GM23248 (cell line): ENCODE measurements around the gene ACVR1C. TPM values are rescaled to one million over a fixed set of nuclear protein-coding genes. Genes with fewer than 3 reads are reported as not detected.

ENCODE experiments used
- DNase-seq: peaks from one replicate; pipeline ENCODE4 v3.0.0-alpha.2; 2015
- H2AFZ ChIP-seq: fragments of 200-600 bp; sonication (generic); 2 replicates; pipeline ENCODE4 v1.6.1; 2016; ENCODE audit warnings: antibody characterized with exemption
- H3F3A ChIP-seq: fragments of 200-600 bp; sonication (generic); 2 replicates; pipeline ENCODE4 v1.6.1; 2016; ENCODE audit warnings: mild to moderate bottlenecking, antibody characterized with exemption, mixed run types; ENCODE audit not compliant: insufficient read depth
- H3K27ac ChIP-seq: fragments of 200-600 bp; sonication (generic); 2 replicates; pipeline ENCODE4 v1.5.1; 2016; ENCODE audit warnings: mild to moderate bottlenecking
- H3K27me3 ChIP-seq: fragments of 200-600 bp; sonication (generic); replicated peaks from 2 replicates; pipeline ENCODE4 v1.6.1; 2016; ENCODE audit warnings: mild to moderate bottlenecking; ENCODE audit not compliant: insufficient read depth
- H3K36me3 ChIP-seq: fragments of 200-600 bp; sonication (generic); 2 replicates; pipeline ENCODE4 v1.6.1; 2016; ENCODE audit warnings: low read depth, mild to moderate bottlenecking
- H3K4me1 ChIP-seq: fragments of 200-600 bp; sonication (generic); 2 replicates; pipeline ENCODE4 v1.6.1; 2016; ENCODE audit warnings: mild to moderate bottlenecking; ENCODE audit not compliant: insufficient read depth
- H3K4me2 ChIP-seq: fragments of 200-600 bp; sonication (generic); one replicate; pipeline ENCODE4 v1.6.1; 2016; ENCODE audit warnings: mild to moderate bottlenecking; ENCODE audit not compliant: unreplicated experiment
- H3K4me3 ChIP-seq: fragments of 200-600 bp; sonication (generic); 2 replicates; pipeline ENCODE4 v1.5.1; 2016; ENCODE audit warnings: mild to moderate bottlenecking
- H3K79me2 ChIP-seq: fragments of 200-600 bp; sonication (generic); 2 replicates; pipeline ENCODE4 v1.6.1; 2016; ENCODE audit warnings: mild to moderate bottlenecking; ENCODE audit not compliant: insufficient read depth
- H3K9ac ChIP-seq: fragments of 200-600 bp; sonication (generic); 2 replicates; pipeline ENCODE4 v1.6.1; 2016; ENCODE audit warnings: mild to moderate bottlenecking
- H3K9me2 ChIP-seq: fragments of 200-600 bp; sonication (generic); 2 replicates; pipeline ENCODE4 v1.6.1; 2016; ENCODE audit warnings: mixed run types, mild to moderate bottlenecking, moderate library complexity; ENCODE audit not compliant: insufficient read depth
- H3K9me3 ChIP-seq: fragments of 200-600 bp; sonication (generic); one replicate; pipeline ENCODE4 v1.6.1; 2017; ENCODE audit warnings: low read depth
- H4K20me1 ChIP-seq: fragments of 200-600 bp; sonication (generic); 2 replicates; pipeline ENCODE4 v1.6.0; 2016; ENCODE audit not compliant: insufficient read depth
- EZH2 ChIP-seq: fragments of 200-600 bp; sonication (generic); IDR thresholded peaks from 2 replicates; pipeline ENCODE4 v1.6.1; 2018; ENCODE audit warnings: antibody characterized with exemption, mild to moderate bottlenecking; ENCODE audit not compliant: insufficient read depth, poor library complexity, severe bottlenecking
- EZH2phosphoT487 ChIP-seq: fragments of 200-600 bp; sonication (generic); IDR thresholded peaks from 2 replicates; pipeline ENCODE4 v1.6.1; 2018; ENCODE audit warnings: antibody characterized with exemption, moderate library complexity, mild to moderate bottlenecking, low read depth; ENCODE audit not compliant: insufficient read depth
- WGBS, 2 experiments: methylation state at CpG; one replicate each; pipeline ENCODE4 v1.1.6; 2015 to 2017; ENCODE audit warnings: low lambda C conversion rate in 2 of 2, low coverage in 1 of 2; ENCODE audit errors: missing lambda C conversion rate in 2 of 2; 5-methylcytosine and 5-hydroxymethylcytosine counted together
- in situ Hi-C: fragments of 300-500 bp; cut with MboI; formaldehyde crosslinking; loops from 2 replicates; pipeline ENCODE4 v1.15.0; 2020
- polyA plus RNA-seq: library from polyadenylated mRNA; unstranded; fragments of >200 nt; fragmentation: Nextera tagmentation; extraction: Ambion mirVana; gene quantifications from 2 replicates; pipeline ENCODE4 v1.2.1, GENCODE V29; 2016
- total RNA-seq: library from RNA; depleted of rRNA; stranded (reverse); fragments of >200 nt; shearing (Covaris generic); gene quantifications from 2 replicates; pipeline ENCODE4 v1.2.3, GENCODE V29; 2014; rRNA removed

Gene ACVR1C
- under 0.01 and 0.32 TPM in 2 replicates for total RNA-seq
- 0.05 TPM in 1 of 2 replicates, not detected in the other for polyA plus RNA-seq

GRCh38 chr2:157628477-157629415, at the start of gene ACVR1C:
TSS of gene ACVR1C (minus strand) at chr2:157628864. CDS start at chr2:157628644, 220 bp downstream.
- WGBS, 2 experiments: 1 to 2% methylated on average over 45 to 70 of the region's 79 CpGs
- H3K27ac ChIP-seq: no peak within 1 kb of the TSS
- H3K79me2 ChIP-seq: no peaks in the 10 kb centered on the region
- H4K20me1 ChIP-seq: no peaks in the 10 kb centered on the region
- no peaks in the 10 kb centered on the region for H3K9me2 ChIP-seq
- no peaks in the 10 kb centered on the region for H3K9me3 ChIP-seq
- 0 out of 2 replicates have a peak, but pooled peaks cover 7% of the 10 kb centered on the region for H3K4me1 ChIP-seq
- no peak for TF ChIP-seq EZH2phosphoT487
- no peak for TF ChIP-seq EZH2
- peak within 1 kb of the TSS; percentile 90 for H2AFZ ChIP-seq
- in situ Hi-C loops: no loop called here
- peak within 1 kb of the TSS; percentile 47 for H3K9ac ChIP-seq
- no peaks in the 10 kb centered on the region for H3K36me3 ChIP-seq
- H3K4me3 ChIP-seq: peak within 1 kb of the TSS; percentile 77
- H3K27me3 ChIP-seq: 0 out of 2 replicates have a peak, but pooled peaks cover 5% of the 10 kb centered on the region
- peak within 1 kb of the TSS; percentile 93 for H3K4me2 ChIP-seq
- peak; percentile 79 for DNase-seq
- H3F3A ChIP-seq: peaks cover 7% of the 10 kb centered on the region; the same call in 1 of the 2 replicates

- Histone ChIP-seq H3K27ac (no peak overlapping the region), H3K79me2 (no peaks in the 10 kb centered on the region), H3K9ac (no peak overlapping the region)
Observed at GRCh38 chr2:157677941-157678340, 49.3 kb upstream of the ACVR1C start.

GRCh38 chr2:157672129-157672528, 43.5 kb upstream of the ACVR1C start:
- Histone ChIP-seq H3K79me2 (no peaks in the 10 kb centered on the region), H3K36me3 (no peaks in the 10 kb centered on the region), H3K9me2 (no peaks in the 10 kb centered on the region), H3K27ac (no peak overlapping the region), H3K4me1 (no peaks in the 10 kb centered on the region), H2AFZ (no peak overlapping the region), H3K27me3 (no peaks in the 10 kb centered on the region), H4K20me1 (no peaks in the 10 kb centered on the region), H3K4me3 (no peak overlapping the region), H3F3A (no peaks in the 10 kb centered on the region), H3K4me2 (no peak overlapping the region), H3K9ac (no peak overlapping the region), H3K9me3 (no peaks in the 10 kb centered on the region)
- in situ Hi-C loops: no loop called here
- DNase-seq: no peak
- TF ChIP-seq EZH2phosphoT487: no peak
- TF ChIP-seq EZH2: no peak
- 91 to 96% methylated on average over 10 of the region's 10 CpGs for WGBS, 2 experiments

More at GRCh38 chr2:157677941-157678340, 49.3 kb upstream of the ACVR1C start:
- Histone ChIP-seq H3K9me3 (no peaks in the 10 kb centered on the region), H3K4me1 (no peaks in the 10 kb centered on the region), H3K9me2 (no peaks in the 10 kb centered on the region), H4K20me1 (no peaks in the 10 kb centered on the region), H3F3A (no peaks in the 10 kb centered on the region), H2AFZ (no peak overlapping the region), H3K4me3 (no peak overlapping the region), H3K4me2 (no peak overlapping the region), H3K27me3 (no peaks in the 10 kb centered on the region), H3K36me3 (no peaks in the 10 kb centered on the region)
- TF ChIP-seq EZH2phosphoT487 (no peak), EZH2 (no peak)
- in situ Hi-C loops: no loop called here
- DNase-seq: no peak

GRCh38 chr2:157662401-157662800, 33.7 kb upstream of the ACVR1C start:
- in situ Hi-C loops: no loop called here
- H3K4me1 ChIP-seq: no peaks in the 10 kb centered on the region
- H3K9ac ChIP-seq: no peak overlapping the region
- no peak for TF ChIP-seq EZH2
- TF ChIP-seq EZH2phosphoT487: no peak
- H3K27ac ChIP-seq: no peak overlapping the region
- H3K36me3 ChIP-seq: no peaks in the 10 kb centered on the region
- WGBS, 2 experiments: 89 to 91% methylated on average over 1 of the region's 1 CpG
- H4K20me1 ChIP-seq: no peaks in the 10 kb centered on the region
- H3K9me2 ChIP-seq: no peaks in the 10 kb centered on the region
- no peaks in the 10 kb centered on the region for H3F3A ChIP-seq
- H3K4me3 ChIP-seq: no peak overlapping the region
- DNase-seq: no peak
- H2AFZ ChIP-seq: no peak overlapping the region
- H3K9me3 ChIP-seq: no peaks in the 10 kb centered on the region
- H3K79me2 ChIP-seq: no peaks in the 10 kb centered on the region
- no peak overlapping the region for H3K4me2 ChIP-seq
- no peaks in the 10 kb centered on the region for H3K27me3 ChIP-seq
